HG03342 (cell line): ENCODE measurements around the gene RAPGEF5.

Experiments used
- ATAC-seq: cut with Tn5 transposase; IDR thresholded peaks from one replicate; pipeline ENCODE4 v1.9.1; 2021; ENCODE audit warnings: mild to moderate bottlenecking, moderate library complexity; ENCODE audit not compliant: unreplicated experiment

The RAPGEF5 gene

DNA sequence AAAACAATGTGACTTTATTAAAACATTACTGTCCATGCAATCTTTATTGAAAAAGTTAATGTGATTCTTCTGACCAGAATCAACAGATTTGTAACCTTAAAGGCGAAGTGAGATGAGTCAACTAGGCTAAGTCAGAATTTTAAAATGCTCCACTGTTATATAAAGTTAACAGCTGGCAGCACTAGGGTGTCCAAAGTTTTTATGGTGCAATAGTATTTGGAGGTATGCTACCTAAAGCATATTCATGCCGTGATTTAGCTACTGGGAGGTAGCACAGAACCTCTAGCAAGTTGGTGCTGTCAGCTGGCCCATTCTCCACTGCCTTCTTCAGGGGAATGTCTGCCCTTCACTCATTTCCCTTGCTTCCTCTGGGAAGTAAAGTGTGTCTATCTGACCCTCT is 126.7 kb downstream of the RAPGEF5 start:
- no peak for ATAC-seq

DNA sequence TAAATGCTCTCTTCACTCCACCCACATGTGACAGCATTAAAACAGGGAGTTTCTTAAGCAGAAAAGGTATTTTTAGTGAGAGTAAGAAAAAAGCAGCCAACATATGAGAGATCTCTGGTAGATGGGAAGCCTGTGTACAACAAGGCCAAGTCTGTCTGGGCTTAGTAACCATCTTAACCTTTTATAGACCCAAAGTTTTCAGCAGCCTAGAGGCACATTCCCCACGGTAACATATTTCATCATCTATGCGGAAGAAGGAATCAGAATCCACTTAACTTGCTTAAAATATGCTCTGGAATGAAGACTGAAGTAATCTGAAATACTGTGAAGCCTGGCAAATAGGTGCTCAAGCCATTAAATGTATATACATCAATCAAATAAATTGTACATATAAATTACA is 127.8 kb downstream of the RAPGEF5 start:
- ATAC-seq, result no peak

DNA sequence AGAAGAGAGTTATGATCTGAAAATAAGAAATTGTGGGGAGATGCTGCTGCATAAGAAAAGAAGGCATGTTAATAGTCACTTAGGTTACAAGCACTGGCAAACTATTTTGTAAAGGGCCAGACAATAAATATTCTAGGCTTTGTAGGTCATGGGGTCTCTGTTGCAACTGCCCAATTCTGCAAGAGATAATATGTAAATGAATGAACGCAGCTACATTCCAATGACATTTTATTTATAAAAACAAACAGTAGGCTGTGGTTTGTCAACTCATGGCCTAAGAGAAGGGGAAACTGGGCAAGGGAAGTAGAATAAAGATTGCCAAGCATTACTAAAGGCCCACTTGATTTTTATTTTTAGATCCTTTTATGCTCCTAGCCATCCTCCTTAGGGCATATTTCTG is 133.1 kb downstream of the RAPGEF5 start:
- no peak for ATAC-seq

GRCh38 chr7:22220941-22221340 is 136.0 kb downstream of the RAPGEF5 start:
- ATAC-seq, result no peak

DNA sequence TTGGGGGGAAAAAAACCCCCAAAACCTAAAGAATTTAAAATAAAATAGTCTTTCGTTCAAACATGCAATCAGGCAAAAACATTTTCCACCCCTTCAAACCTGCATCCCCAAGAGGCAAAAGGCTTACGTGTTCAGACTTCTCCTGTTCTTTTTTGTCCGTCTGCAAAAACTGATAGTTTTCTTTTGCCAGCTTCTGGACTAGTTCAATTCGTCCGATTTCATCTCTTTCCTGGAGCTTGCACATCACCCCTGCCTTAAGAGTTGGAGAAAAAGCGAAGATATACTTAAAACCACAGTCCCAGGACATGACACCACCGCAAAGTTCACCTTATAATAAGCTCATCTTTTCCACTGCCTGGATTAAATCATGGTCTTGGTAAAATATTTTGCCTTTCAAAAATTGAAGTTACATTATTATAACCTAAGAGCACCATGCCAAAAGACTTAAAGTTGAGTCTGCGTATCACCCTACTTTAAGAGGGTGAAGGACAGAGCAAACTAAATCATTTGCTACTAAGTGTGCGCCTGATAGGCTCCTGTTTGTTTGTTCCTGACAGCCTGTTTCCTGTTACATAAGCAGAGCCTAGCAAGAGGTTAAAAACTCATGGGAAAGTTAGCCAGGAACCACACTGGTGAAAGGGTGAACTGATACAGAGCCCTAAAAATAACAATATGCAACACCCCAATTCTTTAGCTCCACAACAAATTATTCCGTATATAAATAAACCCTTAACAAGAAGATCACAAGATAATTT is 137.0 kb downstream of the RAPGEF5 start:
- ATAC-seq, result no peak

GRCh38 chr7:22219036-22219435 is 137.9 kb downstream of the RAPGEF5 start:
- no peak for ATAC-seq

DNA sequence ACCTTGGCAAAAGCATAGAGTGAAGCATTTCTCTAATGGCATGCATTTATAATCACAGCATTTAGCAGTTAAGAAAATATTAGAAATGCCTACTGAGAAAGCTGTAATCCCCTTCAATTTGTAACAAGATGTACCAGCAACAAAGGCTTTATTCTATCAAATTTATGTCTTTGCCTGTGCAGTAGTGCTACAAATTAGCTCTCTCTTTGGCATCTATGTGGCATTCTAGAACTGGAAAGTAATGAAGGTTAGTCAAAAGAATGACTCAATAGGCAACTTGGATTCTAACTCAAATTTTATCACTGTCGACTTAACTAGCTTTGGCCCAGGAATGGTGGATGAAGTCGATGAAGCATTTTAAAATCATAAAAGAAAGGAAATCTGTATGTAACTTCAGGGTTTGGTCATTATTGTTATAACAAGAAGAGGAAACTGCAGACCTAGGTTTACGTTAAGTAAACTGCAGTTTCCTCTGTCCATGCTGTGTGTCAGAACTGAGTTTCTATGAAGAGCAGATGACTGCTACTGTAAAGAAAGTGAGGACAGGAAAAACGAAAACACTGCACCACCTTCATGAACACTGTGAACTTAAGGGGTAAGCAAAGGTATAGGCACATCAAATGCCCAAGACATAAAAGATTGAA is 140.0 kb downstream of the RAPGEF5 start:
- ATAC-seq, result no peak

GRCh38 chr7:22216309-22216708 is 140.6 kb downstream of the RAPGEF5 start:
- ATAC-seq, result no peak

DNA sequence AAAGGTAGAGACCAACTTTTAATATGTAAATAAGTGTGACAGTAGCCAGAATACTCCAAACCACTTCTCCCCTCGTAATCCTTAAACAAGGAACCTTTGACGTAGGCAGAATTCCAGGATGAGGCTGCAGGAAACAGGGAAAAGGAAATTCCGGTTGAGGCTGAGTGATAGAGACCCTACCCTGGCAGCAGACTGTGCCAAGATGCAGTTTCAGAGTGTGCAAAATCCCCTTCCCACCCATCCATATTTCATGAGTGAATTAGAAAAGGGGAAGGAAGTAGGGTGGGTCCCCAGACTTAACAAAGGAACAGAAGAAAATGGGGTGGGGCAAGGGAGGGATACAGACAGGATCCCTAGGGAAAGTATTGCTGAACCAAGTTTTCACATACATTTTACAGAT is 143.0 kb downstream of the RAPGEF5 start:
- no peak for ATAC-seq

DNA sequence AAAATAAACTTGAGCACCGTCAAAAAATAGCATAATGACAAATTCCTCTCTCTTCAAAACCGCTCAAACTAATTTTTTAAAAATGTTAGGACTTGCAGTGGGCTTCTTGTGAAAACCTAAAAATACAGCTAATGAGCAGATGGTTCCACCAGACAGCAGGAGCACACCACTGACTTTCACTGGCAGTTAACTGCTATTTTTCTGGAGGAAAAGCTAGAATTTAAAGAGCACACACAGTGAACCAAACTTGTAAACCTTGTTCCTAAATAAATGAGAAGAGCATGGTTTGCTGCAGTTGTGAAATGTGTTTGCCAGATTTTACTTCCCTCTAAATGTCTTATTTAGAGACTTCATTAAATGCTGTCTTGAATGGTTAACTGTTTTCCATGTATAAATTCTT is 143.9 kb downstream of the RAPGEF5 start:
- ATAC-seq, result no peak

DNA sequence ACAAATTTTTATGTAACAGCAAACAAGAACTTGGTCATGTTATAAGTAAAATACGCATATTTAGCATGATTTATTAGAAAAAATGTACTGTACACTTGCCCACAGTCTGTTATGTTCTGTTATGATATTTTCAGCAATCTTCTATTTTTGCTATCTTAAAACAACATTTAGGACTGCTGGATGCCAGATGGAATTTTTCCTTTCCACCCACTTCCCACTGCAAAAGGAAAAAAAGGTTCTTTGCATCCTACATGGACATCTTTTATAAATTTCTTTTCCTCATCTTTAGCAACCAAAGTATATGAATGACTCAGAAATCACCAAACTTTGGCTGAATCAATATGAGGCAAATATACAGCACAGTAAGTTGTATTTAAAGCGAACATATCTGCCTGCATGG is 146.0 kb downstream of the RAPGEF5 start:
- no peak for ATAC-seq

DNA sequence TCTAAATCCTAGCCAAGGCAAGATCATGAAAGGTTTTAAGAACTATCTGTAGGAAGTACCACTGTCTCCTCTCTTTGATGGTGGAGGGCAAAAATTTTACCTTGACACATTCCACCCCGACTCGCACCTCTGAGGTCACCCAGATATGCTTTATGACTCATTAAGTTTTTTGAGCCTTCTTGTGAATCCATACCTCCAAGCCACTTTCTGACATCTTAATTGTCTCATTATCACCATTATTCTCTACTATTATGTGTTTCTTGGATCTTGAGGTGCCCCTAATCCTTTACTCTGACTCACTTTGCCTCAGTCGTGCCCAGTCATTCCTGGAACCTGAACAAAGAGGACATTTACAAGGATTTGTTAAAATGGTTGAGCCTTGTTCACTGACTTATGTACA is 146.6 kb downstream of the RAPGEF5 start:
- ATAC-seq, result no peak

GRCh38 chr7:22208799-22209198 is 148.2 kb downstream of the RAPGEF5 start:
- no peak for ATAC-seq

GRCh38 chr7:22207724-22208225 is 149.2 kb downstream of the RAPGEF5 start:
- no peak for ATAC-seq

- no peak for ATAC-seq
These were observed 151.3 kb downstream of the RAPGEF5 start for GRCh38 chr7:22205631-22206030.

DNA sequence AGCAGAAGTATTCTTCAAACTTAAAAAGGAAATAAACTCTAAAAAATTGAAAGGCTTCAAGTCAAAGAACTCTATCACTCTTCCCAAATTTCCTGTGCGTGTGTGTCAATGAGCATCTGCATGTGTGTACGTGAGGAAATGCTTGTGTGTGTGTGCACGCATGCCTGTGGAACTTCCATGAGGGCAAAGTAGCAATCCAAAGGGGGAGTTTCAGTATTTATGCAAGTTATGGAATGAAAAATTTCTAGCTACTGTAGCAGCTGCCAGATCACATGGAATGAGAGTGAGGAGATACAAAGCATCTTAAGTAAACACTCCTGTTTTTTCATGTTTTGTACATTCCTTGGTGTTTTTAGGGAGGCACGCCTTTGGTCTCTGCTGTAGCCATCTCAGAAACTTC is 152.6 kb downstream of the RAPGEF5 start:
- no peak for ATAC-seq

GRCh38 chr7:22202141-22202540 is 154.8 kb downstream of the RAPGEF5 start:
- no peak for ATAC-seq

DNA sequence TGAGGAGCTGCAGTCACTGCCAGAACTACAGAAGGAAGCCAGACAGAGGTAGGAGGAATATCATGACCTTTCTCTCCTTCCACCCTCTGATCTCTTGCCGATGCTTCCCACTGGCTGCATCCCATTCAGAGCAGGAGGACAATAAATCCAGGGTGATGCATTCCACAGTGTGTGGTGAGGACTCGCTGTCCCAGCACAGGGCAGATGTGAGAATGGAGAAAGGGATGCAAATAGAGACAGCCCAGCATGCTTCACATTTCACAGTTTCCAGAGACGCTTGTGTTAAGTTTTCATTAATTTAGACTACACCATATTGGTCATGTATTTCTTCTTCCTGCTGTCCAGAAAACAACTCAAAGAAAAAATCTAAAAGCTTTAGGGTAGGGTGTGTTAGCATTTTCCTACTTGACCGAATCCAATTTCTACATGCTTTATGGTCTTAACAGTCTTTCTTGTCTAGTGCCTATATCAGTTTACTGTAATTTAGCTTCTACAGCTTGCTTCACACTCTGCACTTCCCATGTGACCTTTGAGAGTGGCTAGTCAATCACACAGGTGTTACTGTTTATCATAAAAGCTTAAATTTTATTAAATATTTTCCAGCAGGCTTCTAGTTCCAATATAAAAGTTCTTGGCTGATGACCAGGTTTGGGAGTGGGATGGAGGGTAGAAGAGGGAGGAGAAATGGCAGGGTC is 155.6 kb downstream of the RAPGEF5 start:
- no peak for ATAC-seq

DNA sequence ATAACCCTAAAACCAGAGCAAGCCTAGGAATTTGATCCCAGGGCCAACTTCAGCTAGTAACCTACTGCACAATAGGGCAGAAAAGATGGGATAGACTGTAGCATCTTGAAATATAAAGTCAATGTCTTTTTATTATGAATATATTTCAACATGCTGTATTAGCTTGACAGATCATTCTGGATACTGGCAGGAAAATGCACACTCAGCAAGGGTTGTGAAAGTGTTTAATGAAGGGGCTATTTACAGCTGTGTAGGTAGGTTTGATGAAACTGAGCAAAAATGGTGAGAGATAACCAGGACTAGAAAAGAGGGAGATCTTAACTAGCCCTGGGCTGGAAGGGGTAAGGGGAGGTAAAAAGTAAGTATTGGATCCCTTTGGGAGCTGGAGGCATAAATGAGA is 156.2 kb downstream of the RAPGEF5 start:
- no peak for ATAC-seq

DNA sequence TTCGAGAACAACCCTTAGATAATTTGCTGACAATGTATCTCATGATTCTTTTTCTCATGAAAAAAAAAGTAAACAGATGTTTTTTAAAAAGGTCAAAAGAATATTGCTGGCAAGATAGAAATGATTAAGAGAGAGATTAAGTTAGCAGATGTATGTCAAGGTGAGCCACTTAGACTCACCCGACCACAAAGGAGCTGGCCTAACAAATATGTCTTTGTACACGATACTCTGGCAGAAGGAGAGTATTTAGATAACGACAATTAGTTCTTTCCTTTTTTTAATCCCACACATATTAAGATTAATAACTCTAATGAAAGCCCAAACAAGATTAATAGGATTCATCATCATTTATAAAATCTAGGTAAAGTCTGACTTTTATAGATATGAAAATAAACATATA is 156.7 kb downstream of the RAPGEF5 start:
- no peak for ATAC-seq

DNA sequence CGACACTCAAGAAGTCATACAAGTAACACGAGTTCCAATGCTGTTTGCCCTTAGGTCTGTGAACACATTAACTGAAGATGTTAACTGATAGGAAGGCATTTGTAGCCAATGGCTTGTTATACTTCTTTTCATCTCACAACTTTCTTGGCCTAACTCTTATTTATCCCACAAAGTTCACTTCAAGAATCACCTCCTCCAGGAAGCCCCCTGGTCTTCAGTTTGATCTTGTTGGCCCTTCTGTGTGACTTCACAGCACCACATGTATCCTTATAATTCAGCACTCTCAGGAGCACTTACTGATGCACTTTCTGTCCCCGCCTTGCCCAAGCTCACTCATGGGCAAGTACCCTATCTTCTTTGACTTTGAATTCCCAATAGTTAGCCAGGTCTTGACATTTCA is 159.6 kb downstream of the RAPGEF5 start:
- ATAC-seq, result no peak

- no peak for ATAC-seq
These were observed 160.5 kb downstream of the RAPGEF5 start for GRCh38 chr7:22196429-22196828.
